SH-SY5Y (cell line): Measurements from ENCODE around the gene KCNV2.

ENCODE experiments used
- GATA2 ChIP-seq: IDR thresholded peaks from 2 replicates; pipeline ENCODE4 v1.6.1; 2011; ENCODE audit warnings: mild to moderate bottlenecking, low read depth, low read length
- GATA3 ChIP-seq: IDR thresholded peaks from 2 replicates; pipeline ENCODE4 v1.6.1; 2011; ENCODE audit warnings: low read depth, mild to moderate bottlenecking, low read length, moderate library complexity

The KCNV2 gene

GRCh38 chr9:2729003-2729402 lies 11.7 kb downstream of the KCNV2 start:
- TF ChIP-seq GATA2 (no peak), GATA3 (no peak)

DNA sequence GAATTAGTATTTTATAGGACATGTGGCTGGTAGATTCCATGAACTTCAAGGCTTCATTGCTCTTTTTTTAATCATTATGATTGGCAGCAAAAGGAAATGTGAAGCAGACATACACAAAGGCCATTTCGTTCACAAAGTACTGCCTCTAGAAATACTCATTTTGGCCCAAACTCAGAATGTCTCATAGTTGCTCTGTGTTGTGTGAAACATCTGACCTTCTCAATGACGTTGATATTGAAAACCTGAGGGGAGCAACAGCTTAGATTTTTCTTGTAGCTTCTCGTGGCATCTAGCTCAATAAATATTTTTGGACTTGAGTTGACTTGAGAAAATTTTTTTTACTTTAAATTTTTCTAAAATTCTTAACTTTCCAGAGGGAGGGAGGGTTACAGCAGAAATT lies 12.4 kb downstream of the KCNV2 start:
- TF ChIP-seq GATA2: no peak
- no peak for TF ChIP-seq GATA3

DNA sequence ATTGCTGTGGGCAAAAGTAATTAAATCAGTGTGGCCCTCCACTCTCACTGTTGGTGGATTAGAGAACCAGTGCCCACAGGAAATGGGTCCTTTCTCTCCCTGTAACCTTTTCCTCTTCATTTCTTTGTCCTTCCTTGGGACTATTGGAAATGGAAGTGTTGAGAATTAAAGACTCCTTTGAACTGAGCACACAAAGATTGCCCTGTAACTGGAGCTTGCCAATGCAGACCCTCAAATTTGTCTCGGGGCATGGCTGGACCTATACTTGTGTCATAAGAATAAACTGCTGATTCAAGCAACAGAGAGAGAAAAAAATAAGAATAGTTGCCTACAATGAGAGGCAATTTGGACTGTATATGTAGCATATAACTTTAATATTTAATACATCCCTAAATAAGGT lies 13.7 kb downstream of the KCNV2 start:
- TF ChIP-seq GATA3 (no peak), GATA2 (no peak)

- no peak for TF ChIP-seq GATA2
- TF ChIP-seq GATA3: no peak
Observed at GRCh38 chr9:2732492-2732891, 15.2 kb downstream of the KCNV2 start.

DNA sequence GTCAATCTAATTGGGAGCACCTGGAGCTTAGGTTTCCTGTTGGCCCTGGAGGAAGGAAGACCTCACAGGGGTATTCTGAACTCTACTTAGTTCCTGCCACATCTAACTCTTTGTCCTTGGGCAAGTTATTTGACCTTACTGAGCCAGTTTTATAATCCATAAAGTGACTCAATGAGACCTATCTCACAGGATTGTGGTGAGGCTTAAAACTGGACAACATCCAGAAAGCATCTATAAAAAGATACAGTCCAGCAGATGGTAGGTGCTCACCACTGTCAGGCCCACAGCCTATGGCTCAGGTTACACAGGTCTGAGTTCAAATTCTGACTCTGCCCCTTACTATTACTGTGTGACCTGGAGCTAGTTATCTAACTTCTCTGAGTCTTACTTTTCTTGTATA lies 23.3 kb downstream of the KCNV2 start:
- no peak for TF ChIP-seq GATA2
- no peak for TF ChIP-seq GATA3

- TF ChIP-seq GATA3 (no peak), GATA2 (no peak)
Observed at GRCh38 chr9:2741441-2742158, 24.3 kb downstream of the KCNV2 start.

- no peak for TF ChIP-seq GATA2
Observed at GRCh38 chr9:2742214-2742613, 24.9 kb downstream of the KCNV2 start.

- TF ChIP-seq GATA2 (no peak), GATA3 (no peak)
Observed at GRCh38 chr9:2743937-2744529, 26.7 kb downstream of the KCNV2 start.

DNA sequence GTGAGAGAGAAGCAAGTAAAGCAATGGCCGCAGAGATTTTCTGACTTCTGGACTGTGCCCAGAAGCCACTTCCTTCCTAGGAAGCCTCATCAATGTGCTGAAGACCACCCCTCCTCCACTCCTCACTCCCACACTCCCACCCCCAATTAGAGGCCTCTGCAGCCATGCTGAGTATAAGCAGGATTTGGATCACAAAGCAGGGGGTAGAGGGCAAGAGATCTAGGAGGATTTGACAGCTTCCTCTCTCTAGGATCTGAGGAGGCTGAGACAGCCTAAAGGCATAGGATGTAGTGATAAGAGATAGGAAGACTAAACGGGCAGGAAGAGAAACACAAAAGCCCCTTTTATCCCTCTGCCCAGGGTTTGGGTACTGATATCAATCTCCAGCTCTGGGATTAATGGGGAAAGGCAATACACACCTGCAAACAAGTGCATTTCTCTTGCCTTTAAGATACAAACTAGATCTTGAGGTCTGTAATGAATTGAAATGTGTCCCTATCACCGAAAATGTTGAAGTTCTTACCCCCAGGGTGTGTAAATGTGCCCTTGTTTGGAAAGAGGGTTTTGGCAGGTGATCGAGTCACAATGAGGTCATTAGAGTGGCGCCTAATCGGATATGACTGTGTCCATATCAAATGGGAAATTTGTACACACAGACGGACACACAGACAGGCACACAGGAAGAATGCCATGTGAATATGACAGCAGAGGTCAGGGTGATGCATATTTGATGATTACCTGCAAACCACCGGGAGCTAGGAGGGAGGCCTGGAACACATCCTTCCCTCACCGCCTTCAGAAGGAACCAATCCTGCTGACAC lies 28.5 kb downstream of the KCNV2 start:
- TF ChIP-seq GATA2 (peak; percentile 86), GATA3 (peak; percentile 77; the same call in 1 of the 2 replicates)

GRCh38 chr9:2749485-2749884 lies 32.2 kb downstream of the KCNV2 start:
- TF ChIP-seq GATA3 (no peak), GATA2 (no peak)

DNA sequence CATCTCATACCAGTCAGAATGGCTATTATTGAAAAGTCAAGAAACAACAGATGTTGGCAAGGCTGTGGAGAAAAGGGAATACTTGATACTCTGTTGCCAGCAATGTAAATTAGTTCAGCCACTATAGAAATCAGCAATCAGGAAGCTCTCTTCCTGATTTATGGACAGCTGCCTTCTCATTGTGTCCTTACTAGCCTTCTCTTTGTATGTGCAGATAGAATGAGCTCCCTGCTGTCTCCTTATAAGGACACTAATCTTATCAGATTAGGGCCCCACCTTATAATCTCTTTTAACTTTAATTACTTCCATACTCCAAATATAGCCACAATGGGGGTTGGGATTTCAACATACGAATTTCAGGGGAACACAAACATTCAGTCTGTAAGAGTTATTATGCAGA lies 38.0 kb downstream of the KCNV2 start:
- no peak for TF ChIP-seq GATA2
- no peak for TF ChIP-seq GATA3

DNA sequence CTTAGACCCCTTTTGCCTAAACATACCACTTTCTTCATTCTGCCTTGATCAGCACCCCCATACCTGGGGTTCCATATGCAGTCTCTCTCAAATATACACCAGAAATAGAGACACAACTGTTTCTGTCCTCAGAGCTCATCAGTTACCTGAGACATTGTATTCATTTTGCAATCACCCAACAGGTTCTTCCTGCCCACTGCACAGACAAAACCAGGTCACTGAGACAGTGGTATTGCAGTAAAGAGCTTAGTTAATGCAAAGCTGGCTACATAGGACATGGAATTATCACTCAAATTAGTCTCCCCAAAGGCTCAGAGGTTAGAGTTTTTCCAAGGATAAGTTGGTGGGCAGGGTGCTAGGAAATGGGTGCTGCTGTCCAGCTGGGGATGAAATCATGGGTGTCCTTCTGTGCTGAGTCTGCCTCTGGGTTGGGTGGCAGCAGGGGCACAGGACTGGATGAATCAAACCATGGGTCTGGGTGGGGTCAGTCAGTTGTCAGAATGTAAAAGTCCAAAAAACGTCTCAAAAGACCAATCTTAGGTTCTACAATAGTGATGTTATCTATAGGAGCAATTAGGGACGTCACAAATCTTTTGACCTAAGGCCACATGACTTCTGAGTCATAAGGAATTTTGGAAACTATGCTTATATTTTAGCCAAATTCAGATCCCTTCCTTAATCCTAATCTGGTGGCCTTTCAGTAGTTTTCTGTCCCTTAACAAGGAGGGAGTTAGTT lies 41.0 kb downstream of the KCNV2 start:
- TF ChIP-seq GATA2 (no peak), GATA3 (no peak)

DNA sequence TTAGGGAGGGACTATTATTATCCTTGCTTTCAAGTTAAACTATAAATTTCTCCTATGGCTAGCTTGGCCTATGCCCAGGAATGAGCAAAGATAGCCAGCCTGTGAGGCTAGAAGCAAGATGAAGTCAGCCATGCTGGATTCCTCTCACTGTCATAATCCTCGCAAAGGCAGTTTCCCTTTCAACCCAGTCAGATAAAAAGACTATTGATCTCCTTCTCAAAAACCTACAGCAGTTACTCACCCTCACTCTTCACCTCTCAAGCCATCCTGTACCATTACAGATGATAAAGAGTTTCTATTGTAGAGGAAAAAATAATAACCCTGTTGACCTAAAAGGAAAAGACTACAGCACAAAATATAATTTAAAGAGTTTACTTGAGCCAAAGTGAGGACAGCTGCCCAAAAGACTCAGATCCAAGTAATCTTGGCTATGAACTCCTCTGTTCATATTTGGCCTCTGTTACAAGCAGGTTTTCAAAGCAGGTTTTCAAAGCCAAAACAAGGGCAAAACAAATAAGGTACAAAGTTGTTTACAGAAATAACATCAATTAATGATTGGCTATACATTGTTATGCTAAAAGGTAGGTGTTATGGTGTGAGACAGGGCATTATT lies 41.7 kb downstream of the KCNV2 start:
- no peak for TF ChIP-seq GATA3
- TF ChIP-seq GATA2: no peak

DNA sequence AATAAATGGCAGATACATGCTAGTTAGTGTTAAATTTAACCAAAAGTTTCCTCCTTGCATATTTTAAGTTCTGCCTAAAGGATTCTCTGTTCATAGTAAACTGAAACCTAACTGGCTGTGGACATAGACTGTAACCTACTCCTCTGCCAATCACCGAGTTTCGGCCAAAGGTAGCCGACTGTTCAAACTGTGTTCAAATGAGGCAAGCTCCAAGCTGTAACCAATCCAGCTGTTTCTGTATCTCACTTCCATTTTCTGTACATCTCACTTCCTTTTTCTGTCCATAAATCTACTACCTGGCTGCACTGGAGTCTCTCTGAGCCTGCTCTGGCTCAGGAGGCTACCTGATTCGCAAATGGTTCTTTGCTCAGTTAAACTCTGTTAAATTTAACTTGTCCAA lies 44.1 kb downstream of the KCNV2 start:
- TF ChIP-seq GATA2: no peak

DNA sequence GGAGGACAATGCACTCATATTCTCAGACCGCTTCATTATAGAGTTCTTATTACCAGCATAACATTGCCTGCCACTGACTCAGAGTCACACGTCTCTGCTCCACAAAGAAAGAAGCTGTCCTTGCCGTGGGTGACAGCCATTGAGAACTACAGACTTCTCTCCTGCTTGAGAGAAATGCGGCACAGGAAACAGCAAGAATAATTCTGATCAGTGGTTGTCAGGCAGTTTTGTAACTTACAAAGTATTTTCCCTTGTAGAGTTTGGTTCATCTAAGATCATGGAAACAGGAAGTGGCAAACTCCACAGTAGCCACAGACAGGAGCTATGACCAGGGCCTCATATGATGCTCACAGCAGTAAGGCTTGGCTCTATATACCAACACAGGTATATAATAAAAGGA lies 47.0 kb downstream of the KCNV2 start:
- TF ChIP-seq GATA3: no peak
- no peak for TF ChIP-seq GATA2
